DMS 273 treated with DMSO at 0.1 percent for 48 hours (cell line): ENCODE measurements around the gene TLR2.
A peak's percentile ranks its signal among the peaks of the same experiment; 100 is the strongest.

Experiments used
- DNase-seq: peaks from one replicate; lab custom pipeline; 2025; lab: John Stamatoyannopoulos, UW

The TLR2 gene

GRCh38 chr4:153731239-153731638 is 47.2 kb downstream of the TLR2 start:
- no peak for DNase-seq

- no peak for DNase-seq
Observed at GRCh38 chr4:153733751-153734448, 49.8 kb downstream of the TLR2 start.

- no peak for DNase-seq
Observed at GRCh38 chr4:153735906-153736461, 51.9 kb downstream of the TLR2 start.

- DNase-seq: no peak
Observed at GRCh38 chr4:153741541-153741940, 57.5 kb downstream of the TLR2 start.

- no peak for DNase-seq
Observed at GRCh38 chr4:153745651-153746050, 61.6 kb downstream of the TLR2 start.

GRCh38 chr4:153747406-153747955 is 63.4 kb downstream of the TLR2 start:
- no peak for DNase-seq

GRCh38 chr4:153748378-153748777 is 64.3 kb downstream of the TLR2 start:
- DNase-seq: no peak

- DNase-seq: peak; percentile 9
Observed at GRCh38 chr4:153750197-153750817, 66.2 kb downstream of the TLR2 start.

- no peak for DNase-seq
Observed at GRCh38 chr4:153755186-153755585, 71.1 kb downstream of the TLR2 start.
